GM18498 (cell line): Measurements from ENCODE around the gene LYST.
"Not testable (repeated sequence)": the region's sequence is repeated elsewhere in the genome, so short reads cannot be mapped to it uniquely, and the experiment has no call there.

ENCODE experiments used
- ATAC-seq: cut with Tn5 transposase; IDR thresholded peaks from one replicate; pipeline ENCODE4 v1.9.1; 2021; ENCODE audit warnings: mild to moderate bottlenecking, moderate library complexity; ENCODE audit not compliant: unreplicated experiment

The LYST gene

DNA sequence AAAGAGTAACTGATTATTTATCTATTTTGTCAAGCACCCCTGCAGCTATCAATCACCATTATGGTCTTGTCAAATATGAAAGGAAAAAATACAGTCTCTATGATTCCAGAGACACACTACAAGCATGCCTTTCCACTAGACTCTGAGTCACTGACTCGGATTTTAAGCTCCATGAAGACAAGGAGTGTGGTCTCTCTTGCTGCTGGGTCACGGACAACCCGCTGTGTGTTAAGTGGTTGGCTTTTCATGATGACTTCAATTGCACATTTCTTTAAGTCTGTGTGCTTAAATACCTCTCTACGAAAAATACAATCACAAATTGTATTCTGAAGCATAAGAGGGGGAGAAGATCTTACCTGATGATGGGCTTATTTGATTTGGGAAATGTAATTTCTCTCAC is 203.1 kb downstream of the LYST start:
- no peak for ATAC-seq

DNA sequence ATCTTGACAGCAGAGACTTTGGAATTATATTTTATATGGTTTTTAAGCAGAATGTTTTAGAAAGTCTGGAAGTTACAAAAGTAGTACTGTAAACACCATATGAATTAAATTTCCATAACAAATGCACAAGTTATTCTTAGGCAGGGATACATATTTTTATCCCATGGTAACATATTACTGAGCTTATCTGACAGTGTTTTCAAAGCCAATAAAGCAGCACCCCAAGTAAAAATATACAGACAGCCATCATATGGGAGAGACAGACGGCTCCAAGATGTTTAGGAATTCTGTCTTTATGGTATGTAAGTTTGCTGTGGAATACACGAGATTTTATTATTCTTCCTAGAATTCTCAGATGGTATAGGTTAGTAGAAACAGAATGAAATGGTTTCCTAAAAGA is 205.1 kb downstream of the LYST start:
- no peak for ATAC-seq

DNA sequence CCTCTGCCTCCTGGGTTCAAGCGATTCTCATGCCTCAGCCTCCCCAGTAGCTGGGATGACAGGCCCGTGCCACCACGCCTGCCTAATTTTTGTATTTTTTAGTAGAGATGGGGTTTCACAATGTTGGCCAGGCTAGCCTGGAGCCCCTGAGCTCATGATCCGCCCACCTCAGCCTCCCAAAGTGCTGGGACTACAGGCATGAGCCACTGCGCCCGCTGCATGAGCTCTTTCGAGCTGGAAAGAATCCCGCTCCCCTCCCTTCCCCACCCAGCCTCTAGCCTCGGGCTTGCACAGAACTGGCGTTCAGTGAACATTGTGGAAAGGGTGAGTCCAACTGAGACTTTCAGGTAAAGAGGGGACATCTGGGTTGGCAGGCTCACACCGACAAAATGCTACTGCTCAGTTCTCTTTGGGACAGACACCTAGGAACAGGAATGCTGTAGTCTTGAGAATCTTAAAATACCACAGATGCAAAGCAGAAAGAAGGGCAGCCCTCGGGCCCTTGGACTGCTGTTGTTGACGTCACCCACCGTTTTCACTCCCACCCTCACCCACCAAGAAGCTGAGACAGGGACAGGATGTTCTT is 207.4 kb downstream of the LYST start:
- ATAC-seq: no peak

DNA sequence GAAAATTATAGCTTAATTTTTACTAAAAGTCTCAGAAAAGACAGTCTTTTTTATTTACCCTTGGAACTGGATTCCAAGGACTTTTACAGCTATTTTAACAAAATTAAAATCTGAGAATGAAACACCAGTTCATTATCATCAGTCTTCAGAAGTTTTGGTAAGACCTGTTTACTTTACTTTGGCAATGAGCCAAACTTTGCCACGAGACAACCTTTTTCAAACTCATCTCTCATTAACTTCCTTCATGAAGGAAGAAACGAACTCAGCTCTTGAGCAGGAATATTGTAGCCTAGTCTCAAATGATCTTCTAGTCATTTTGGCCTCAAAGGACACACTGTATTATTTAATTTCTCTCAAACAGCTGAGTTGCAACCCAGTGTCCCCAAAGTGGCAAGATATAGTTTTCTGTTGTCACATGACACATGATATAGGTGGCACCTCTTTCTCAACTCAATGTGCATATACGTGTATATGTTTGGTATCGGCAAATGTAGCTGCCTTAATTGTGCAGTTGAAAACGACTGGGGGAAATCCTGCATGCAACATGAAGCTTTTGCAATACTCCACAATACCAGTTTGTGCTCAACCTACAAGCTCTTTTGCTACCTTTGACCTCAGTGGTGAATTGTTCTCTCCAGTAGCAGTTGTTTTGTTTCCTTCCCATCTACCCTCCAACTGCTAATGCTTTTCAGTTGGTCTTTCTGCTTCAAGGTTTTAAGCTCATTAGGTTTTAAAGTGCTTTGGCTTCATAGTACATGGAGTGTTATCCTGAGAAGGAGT is 208.8 kb downstream of the LYST start:
- no peak for ATAC-seq

DNA sequence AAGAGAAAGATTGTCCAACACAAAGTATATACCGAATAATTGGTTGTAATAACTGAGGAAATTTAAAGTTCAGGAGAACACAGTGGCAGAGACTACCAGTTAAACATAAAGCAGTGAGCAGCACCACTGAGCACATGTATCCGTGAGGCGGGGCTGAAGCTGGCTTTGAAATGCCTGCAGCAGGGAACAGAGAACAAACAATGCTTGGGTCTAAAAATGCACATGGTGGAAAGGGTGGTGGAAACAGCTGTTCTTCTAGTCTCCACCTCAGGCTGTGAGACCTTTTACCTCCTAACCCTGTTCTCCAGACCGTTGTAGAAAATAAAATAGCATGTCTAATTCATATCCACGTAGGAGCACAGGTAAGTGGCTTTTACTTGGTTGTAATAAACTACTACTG is 209.4 kb downstream of the LYST start:
- no peak for ATAC-seq

DNA sequence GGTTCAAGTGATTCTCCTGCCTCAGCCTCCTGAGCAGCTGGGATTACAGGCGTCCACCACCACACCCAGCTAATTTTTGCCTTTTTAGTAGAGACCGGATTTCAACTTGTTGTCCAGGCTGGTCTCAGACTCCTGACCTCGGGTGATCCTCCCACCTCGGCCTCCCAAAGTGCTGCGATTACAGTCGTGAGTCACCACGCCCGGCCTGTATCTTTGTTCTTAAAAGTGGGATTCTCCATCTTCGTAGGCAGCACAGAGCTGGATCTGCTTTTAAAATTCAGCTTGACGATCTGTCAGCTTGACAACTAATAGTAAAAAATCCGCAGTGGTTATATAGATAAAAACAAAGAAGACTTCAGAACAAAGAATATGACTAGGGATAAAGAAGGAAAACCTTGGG is 214.3 kb downstream of the LYST start:
- no peak for ATAC-seq

DNA sequence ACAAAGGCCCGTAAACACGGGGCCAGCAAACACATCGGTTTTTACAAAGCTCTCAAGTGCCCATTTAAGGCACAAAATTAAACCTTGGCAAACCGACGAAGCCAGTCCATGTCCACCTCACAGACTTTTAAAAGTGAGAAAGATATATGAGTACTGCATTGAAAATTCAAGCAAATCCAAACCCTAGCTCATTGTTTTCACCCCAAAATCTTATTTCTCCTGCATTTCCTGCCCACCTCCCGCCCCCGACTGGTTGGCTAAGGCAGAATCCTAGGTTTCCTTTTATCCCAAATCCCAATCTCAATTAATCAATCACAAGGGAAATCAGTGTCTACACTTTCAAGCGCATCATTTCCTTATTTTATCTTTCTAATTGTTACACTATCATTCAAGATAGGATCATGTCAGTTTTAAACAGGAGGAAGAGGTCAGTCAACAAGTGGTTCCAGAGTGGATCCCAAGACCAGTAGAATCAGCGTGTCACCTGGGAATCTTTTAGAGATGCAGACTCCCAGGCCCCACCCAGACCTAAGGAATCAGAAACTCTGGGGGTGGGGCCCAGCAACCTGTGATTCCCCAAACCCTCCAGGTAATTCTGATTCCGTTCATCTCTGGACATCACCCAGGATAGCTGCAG is 215.4 kb downstream of the LYST start:
- no peak for ATAC-seq

DNA sequence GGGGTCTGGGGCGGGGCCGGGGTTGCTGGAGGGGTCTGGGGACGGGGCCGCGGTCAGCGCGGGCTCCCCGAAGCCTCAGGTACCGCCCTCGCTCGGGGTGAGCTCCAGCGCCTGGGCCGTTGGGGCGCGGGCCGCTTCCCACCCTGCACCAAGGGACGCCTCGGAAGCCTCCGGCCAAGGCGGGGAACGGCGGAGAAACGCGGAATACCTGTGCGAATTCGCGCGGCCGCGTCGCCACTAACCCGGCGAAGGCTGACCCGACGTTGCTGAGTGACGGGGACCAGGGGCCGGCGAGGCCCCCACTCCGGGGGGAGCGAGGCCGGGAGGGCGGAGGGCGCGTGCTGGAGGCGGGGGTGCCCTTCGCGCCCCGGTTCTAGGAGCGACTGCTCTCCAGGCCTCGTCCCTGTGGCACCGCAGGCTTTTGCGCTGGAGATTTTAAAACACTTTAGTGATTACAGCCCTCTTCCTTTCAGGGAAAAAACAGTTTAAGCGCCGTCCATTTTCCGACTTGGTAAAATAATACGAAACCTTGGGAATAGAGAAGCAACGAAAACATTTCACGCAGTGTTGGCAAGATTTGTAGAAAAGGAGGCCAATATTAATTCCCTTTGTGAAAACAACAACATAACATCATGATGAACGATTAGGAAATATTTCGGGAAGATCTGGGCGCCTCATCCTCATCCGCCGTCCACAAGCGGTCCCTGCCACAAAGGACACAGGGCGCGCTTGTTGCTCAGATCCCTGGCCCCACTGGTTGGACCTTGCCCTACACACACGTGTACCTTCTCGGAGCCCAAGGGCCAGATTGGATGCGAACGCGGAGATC is 216.2 kb downstream of the LYST start:
- ATAC-seq: no peak

DNA sequence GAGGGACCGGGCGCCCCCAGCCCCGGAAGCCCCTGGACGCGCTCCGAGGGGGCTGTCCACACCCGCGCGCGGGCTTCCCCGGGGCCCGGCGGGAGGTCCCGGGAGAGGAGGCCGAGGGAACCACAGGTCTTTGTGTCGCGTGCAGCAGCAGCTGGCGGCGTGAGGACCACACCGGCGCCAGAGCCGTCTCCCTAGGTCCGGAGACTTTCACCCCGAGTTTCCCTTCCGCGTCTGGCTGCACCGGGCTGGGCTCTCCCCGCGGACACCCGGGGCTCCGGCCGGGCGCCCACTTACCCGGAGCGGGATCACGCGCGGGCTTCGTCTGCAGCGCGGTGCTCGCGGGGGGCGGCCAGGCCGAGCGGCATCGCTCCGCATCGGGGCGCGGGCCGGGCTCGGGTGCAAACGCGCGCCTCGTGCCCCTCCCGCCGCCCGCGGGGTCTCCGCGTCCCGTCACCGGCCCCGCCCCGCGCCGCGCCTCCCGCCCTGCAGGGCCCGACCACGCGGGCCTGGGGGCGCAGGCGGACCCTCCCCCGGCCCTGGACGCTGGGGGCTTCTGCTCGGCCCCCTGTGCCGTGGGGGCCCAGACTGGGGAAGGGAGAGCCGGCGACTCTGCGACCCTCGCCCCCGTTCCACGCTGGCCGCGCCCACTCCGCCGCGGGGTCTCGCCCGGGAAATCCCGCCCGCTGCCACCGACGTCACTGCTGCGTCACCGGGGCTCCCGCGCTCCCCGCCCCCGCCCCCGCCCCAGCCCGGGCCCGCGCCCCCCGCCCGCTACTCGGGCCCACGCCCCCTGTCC is 217.1 kb downstream of the LYST start, which contains the start of gene GNG4:
Gene GNG4 (minus strand): TSS at position 417 of the 796 bp plus-strand sequence. CDS start 65,946 bp downstream, outside the sequence.
- ATAC-seq: peak; percentile 58

DNA sequence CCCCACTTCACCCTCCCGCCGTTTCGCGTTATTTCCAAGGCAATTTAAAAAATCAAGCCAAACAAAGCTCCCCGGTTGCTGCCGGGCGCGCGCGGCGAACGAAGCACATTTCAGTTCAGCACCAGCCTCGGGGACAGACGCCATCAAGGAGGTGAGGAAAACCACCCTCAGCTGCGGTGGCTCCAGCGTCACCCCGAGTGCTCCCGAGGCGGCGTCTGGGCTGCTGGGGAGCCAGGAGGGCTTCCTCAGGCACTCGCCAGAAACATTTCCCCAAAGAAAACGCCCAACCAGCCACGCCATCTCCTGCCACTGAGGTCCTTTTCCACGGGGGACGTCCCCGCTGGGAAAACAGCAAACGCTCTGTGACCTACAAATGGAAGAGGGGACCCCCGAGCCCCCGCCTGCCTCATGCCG is 217.7 kb downstream of the LYST start:
- ATAC-seq: peak; percentile 65

DNA sequence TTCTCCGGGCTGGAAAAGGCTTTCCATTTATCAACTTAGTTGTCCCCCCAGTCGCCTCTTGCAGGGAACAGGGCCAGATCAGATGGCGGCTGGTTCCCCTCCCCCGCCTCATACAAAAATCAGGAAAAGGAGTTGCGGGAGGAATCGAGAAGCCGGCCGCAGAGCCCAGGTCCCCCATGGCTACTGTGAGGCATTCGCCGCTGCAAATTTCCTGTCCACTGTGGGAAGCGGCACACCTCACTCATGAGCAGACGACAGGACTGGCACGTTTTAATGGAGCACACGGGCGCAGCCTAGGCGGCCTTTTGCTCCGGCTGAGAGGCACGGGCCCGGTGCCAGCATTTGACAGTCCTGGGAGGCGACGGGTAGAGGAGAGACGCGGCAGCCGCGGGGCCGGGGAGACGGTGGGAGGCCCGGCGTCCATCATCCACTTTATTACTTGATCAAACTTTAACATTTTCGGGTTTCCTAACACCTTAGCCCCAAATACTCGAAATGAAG is 218.2 kb downstream of the LYST start:
- ATAC-seq: no peak

DNA sequence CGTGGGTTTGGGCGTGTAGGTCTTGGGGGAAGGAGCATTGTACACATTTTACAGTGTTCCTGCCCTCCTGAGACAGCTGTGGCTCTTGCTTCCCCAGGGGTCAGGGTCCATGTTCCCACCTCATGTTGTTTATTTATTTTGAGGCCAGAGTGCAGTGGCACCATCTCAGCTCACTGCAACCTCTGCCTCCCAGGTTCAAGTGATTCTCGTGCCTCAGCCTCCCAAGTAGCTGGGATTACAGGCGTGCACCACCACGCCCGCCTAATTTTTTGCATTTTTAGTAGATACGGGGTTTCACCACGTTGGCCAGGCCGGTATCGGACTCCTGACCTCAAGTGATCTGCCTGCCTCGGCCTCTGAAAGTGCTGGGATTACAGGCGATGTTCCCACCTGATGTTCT is 219.2 kb downstream of the LYST start:
- ATAC-seq: not testable (repeated sequence)

DNA sequence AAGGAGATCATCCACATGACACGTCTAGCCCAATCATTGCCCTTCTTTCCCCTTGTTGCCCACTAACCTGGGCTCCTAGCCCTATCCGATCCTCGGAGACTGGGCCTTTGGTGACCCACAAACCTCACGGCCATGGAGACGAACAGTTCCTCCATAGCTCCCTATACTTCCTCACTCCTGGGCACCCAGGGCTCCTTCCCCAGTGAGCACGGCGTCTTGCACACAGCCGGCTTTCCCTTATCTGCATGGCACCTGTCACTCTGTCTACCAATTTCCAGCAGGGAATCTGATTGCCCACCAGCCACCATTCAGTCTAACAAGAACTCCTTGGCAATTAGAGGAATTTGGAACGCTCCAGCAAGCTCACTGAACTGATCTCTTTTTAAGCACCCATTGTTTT is 220.2 kb downstream of the LYST start:
- ATAC-seq: no peak

DNA sequence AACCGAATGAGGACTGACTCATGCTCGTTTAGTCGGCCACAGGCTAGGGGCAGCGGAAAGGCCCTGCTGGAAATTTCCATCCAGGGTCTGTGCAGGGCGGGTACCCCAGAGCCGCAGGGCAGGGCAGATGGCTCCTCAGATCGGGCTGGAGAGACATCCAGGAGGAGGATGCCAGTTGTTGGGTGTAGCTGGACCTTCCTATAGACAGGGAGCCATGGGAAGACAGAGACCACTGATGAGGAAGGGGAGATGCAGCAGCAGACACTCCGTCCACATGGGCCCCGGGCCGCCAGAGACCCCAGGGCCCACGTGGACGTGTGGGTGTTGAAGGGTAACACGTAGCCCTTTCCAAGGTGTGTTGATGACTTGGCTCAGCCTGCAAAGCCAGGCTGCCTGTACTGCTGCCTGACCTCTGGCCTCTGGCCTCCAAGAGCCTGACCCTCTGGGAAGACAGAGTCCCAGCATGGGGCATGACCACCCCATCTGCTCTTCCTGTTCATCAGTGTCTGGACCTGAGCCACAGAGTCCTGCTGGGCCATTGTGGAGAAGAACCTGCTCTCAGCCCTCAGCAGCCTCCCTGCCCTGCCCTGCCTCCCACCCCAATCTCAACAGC is 221.9 kb downstream of the LYST start:
- no peak for ATAC-seq

DNA sequence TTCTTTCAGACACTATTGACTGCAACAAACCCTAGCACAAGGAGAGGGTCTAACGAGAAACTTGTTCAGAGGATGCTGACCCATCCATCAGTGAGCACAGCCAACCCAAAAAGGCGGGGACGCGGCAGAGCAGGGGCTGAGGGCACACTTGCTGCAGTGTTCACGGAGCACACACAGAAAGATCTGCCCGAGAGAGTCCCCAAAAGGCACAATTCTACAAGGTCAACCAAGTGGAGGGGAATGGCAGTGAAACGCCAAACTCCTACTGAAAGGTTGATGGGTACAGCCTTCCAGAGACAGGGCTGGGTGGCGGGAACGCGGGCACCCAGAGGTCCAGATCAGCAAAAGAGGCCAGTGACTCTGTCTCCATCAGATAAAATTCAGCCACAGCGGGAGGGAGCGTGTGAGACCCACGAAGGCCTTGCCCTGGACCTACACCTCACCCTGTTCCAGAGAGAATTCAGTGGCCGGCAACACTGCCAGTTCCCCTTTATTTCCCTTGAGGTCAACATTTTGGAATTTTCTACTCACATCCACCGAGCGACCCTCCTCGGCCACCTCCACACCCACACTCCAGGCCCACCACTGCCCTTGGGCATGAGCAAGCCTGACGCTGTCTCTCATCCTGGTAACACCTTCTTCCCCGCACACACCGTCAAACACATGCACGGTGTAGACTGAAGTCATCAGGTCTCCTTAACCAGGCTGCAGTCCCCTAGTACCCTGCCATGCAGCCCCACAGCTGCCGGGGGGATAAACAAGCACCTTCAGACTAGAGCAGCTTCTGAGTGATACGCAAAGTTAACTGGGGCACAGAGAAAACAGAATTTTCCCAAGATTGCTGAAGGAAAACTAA is 222.6 kb downstream of the LYST start:
- ATAC-seq: no peak

DNA sequence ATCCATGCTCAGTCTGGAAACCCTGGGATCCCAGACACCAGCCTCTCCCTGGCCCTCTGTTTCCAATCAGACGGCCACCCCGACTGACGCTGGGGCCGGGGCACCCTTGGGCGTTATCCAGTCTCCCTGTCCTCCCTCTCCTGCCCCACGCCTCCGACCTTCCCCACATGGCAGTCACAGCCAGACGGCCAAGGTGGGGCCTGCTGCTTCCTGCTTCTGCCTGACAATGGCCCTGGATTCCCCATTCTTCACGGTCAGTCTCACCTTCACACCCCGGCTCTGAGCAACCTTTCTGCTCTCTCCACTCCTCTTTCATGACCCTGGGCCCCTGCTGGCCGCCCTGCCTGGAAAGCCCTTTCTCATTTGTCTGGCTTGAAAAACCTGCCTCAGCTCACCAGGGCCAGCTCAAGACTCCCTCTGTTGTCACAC is 223.7 kb downstream of the LYST start:
- no peak for ATAC-seq

DNA sequence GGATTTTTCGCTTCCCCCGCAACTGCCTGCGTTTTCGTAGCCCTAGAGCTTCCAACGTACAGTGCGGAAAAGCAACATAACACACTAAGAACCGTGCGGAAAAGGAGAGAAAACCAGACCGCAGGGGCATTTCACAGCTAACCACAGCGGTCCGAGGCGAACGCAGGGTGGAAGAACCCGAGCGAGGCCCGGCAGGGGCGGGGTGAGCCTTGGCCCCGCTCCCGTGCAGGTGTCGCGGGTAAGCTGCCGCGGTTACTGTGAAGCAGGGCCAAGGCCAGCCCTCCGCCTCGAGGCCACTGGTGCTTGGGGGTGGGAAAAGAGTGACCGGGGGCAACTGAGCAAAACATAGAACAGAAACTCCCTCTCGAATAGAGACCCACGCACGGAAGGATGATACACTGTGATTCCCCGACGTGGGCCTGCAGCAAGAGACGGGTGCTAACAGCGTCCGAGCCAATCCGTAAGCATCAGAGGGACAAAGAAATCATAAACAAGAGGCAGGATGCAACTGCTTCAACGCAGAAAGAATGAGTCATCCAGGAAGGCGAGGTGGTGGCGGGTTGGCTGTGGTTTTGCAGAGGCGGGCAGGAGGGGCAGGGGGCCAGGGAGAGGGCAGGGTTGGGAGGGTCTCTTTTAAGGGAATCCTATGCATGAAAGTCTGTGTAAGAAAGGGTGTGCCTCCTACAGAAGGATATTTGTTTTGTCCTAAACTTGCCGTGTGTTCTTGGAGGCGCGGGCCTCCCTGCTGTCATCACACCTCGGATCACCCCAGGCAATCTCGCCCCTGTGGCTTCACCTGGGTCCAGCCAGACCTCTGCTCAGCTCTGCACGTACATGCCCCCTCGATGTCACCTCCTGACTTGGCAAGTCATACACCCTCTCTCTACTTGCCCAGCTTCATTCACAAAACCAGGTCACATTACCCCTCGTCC is 224.4 kb downstream of the LYST start:
- peak; percentile 70 for ATAC-seq

DNA sequence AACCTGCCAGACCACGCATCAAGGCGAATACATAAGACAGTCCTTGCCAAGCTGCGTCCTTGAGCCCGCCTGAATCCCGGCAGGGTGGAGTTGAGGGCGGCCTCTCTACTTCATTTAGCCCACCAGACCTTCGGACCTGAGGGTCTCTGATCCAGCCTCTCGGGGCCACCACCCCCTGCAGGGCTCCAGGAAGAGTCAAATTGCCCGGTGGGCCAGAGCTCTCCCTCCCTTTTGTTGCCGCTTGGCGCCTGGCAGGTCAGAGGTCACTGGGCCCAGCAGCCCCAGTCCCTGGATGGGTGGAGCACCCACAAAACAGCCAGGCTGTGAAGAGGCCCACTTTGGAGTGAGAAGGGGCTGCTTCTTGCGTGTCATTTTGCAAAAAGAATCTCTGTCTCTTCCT is 226.1 kb downstream of the LYST start:
- no peak for ATAC-seq
